Lower leg skin (tissue), 3 donors: Measurements from ENCODE around the gene TTC33.

Source experiments
- POLR2A ChIP-seq, 2 donors: fragments of 450-650 bp; IDR thresholded peaks; one replicate each; pipeline ENCODE4 v1.6.1; 2016 to 2017; ENCODE audit warnings: antibody characterized with exemption in 2 of 2, mild to moderate bottlenecking in 1 of 2, moderate library complexity in 1 of 2
- TF ChIP-seq, protein P1 (sequence below), 3 donors: fragments of 450-650 bp; IDR thresholded peaks; one replicate each; pipeline ENCODE4 v1.5.1; 2016; ENCODE audit warnings: antibody characterized with exemption in 3 of 3, mild to moderate bottlenecking in 3 of 3, moderate library complexity in 2 of 3

DNA sequence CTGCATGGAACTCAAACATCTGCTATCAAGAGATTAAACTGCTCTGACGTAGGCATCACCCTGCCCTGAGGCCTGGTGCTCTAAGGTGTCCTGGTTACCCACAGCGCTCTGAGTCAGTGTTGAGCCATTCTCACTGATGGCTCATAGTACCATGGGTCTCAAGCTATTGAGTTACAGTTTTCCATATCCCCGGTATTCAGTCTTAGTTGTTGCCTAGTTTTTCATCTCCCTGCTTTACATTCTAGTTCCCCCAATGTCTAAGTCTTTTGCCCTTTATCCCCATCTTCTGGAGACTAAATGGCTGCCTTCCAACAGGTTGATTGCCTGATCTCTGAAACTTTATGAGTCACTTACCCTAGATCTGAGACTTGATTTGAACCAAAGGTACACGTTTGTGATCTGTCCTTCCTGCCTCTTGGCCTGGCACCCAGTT, 237.3 kb downstream of the TTC33 start:
- no peak for TF ChIP-seq POLR2A (IDR thresholded peaks at IDR 0.05)
- TF ChIP-seq, protein P1, sequence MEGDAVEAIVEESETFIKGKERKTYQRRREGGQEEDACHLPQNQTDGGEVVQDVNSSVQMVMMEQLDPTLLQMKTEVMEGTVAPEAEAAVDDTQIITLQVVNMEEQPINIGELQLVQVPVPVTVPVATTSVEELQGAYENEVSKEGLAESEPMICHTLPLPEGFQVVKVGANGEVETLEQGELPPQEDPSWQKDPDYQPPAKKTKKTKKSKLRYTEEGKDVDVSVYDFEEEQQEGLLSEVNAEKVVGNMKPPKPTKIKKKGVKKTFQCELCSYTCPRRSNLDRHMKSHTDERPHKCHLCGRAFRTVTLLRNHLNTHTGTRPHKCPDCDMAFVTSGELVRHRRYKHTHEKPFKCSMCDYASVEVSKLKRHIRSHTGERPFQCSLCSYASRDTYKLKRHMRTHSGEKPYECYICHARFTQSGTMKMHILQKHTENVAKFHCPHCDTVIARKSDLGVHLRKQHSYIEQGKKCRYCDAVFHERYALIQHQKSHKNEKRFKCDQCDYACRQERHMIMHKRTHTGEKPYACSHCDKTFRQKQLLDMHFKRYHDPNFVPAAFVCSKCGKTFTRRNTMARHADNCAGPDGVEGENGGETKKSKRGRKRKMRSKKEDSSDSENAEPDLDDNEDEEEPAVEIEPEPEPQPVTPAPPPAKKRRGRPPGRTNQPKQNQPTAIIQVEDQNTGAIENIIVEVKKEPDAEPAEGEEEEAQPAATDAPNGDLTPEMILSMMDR (IDR thresholded peaks at IDR 0.05), result no peak
